ENCODE results near the gene SEBOX. TPM values are rescaled to one million over a fixed set of nuclear protein-coding genes. Genes with fewer than 3 reads are reported as not detected.

Gene SEBOX
- total RNA-seq, 1 experiment from 2014 or later: not detected

DNA sequence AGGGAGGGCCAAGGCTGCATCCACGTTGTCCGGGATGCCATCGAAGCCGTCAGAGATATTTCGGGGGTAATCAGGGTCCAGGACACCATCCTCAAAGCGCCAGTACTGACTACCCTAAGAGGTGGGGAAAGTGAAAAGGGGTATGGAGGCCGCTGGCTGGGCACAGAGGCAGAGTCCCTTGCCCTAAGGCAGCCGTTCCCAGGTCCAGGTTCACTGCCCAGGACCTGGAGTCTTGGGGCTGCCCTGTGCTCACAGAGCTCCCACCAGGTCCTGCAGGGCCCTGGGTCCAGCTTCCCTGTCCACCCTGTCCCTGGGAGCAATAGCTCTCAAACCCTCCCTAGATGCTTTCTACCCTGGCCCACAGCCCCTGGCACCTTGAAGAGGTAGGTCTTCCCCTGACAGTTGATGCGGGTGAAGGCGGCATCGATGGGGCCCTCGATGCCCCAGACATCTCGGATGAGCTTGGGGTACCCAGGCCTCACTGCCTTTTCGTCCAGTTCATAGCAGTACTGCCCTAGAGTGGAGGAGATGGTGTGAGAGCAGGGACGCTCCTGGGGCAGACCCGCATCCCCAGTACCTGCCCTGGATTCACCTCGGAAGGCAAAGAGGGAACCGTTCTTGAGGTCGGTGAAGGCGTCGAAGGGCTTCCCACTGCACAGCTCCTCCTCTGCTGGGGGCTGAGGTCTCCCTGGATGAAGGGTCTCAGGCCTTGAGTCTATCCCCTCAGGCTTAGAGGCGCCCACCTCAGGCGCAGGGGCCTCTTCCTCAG is 4.1 kb upstream of the SEBOX start:
- BruUV-seq (replicated peaks): no TSS peak
- CTCF ChIA-PET: no interaction called here

DNA sequence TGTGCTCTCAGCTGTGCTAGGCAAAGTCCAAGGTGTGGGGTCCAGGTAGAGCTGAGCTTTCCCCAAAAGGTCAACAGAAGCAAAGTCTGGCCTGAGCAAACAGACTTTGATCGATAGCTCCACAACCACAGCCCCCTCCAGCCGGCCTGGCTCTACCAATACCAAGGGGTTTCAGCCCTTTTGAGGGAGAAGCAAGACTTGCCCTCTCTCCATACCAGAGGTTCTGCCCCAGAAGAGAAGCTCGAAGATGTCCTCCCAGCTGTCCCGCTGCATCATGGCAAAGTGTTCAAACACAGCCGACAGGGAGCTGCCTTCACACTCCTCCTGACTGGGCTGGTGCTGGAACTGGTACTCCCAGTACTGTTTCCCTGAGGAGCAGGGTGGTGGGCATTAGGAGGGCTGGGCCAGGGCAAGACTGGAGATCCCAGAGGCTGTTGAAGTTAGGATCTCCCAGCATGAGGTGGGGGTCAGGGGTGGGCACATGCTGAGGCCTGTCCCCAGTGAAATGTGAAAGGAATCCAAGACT is 3.4 kb upstream of the SEBOX start:
- Histone ChIP-seq H3K36me3 (ENCODE audit: low read depth, low read length) (no peaks in the 10 kb centered on the region), H3K79me2 (ENCODE audit: low read length) (no peaks in the 10 kb centered on the region), H2AFZ (ENCODE audit: low read length) (no peak overlapping the region), H3K9me3 (ENCODE audit: low read length) (no peaks in the 10 kb centered on the region), H3K27me3 (ENCODE audit: low read length) (no peaks in the 10 kb centered on the region), H3K4me1 (ENCODE audit: insufficient read depth, low read length) (no peaks in the 10 kb centered on the region), H3K27ac (ENCODE audit: low read length) (no peak overlapping the region), H3K4me3 (ENCODE audit: low read length) (no peak overlapping the region), H4K20me1 (ENCODE audit: low read length) (no peaks in the 10 kb centered on the region), H3K4me2 (ENCODE audit: low read length) (no peak overlapping the region), H3K9ac (ENCODE audit: low read length) (no peak overlapping the region), H3F3A (ENCODE audit: low read length, unreplicated experiment) (no peaks in the 10 kb centered on the region), H3K9me2 (replicated peaks; ENCODE audit: low read length) (no peaks in the 10 kb centered on the region)
- ChIA-PET POLR2A (ENCODE audit: unreplicated experiment) (no interaction called here), CTCF (interaction anchor here (0.6 kb wide), 1 partner anchor 1150 kb away, joined by 4 read pairs; no protein-coding TSS in a partner anchor)
- no peak for ATAC-seq
- TF ChIP-seq EZH2 (IDR thresholded peaks at IDR 0.05; ENCODE audit: low read length, unreplicated experiment): no peak
- TF ChIP-seq EZH2phosphoT487 (IDR thresholded peaks at IDR 0.05; ENCODE audit: borderline replicate concordance, low read length): no peak
- TF ChIP-seq, protein P1, sequence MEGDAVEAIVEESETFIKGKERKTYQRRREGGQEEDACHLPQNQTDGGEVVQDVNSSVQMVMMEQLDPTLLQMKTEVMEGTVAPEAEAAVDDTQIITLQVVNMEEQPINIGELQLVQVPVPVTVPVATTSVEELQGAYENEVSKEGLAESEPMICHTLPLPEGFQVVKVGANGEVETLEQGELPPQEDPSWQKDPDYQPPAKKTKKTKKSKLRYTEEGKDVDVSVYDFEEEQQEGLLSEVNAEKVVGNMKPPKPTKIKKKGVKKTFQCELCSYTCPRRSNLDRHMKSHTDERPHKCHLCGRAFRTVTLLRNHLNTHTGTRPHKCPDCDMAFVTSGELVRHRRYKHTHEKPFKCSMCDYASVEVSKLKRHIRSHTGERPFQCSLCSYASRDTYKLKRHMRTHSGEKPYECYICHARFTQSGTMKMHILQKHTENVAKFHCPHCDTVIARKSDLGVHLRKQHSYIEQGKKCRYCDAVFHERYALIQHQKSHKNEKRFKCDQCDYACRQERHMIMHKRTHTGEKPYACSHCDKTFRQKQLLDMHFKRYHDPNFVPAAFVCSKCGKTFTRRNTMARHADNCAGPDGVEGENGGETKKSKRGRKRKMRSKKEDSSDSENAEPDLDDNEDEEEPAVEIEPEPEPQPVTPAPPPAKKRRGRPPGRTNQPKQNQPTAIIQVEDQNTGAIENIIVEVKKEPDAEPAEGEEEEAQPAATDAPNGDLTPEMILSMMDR (conservative IDR thresholded peaks at IDR 0.05; ENCODE audit: low read depth, low read length): no peak
- no peak for DNase-seq
- intact Hi-C loops (cut with micrococcal nuclease): no loop called here
- no TSS peak for BruUV-seq (replicated peaks)

More for the DNA sequence above, 4.1 kb upstream of the SEBOX start:
- no peaks in the 10 kb centered on the region for H4K20me1 ChIP-seq (ENCODE audit: low read length)
- no peaks in the 10 kb centered on the region for H3K4me1 ChIP-seq (ENCODE audit: insufficient read depth, low read length)
- TF ChIP-seq, protein P1 (conservative IDR thresholded peaks at IDR 0.05; ENCODE audit: low read depth, low read length): no peak
- TF ChIP-seq EZH2phosphoT487 (IDR thresholded peaks at IDR 0.05; ENCODE audit: borderline replicate concordance, low read length) (no peak), EZH2 (IDR thresholded peaks at IDR 0.05; ENCODE audit: low read length, unreplicated experiment) (no peak)
- ATAC-seq: no peak
- no peaks in the 10 kb centered on the region for H3K36me3 ChIP-seq (ENCODE audit: low read depth, low read length)
- no peak overlapping the region for H3K9ac ChIP-seq (ENCODE audit: low read length)
- POLR2A ChIA-PET (ENCODE audit: unreplicated experiment): no interaction called here
- intact Hi-C loops (cut with micrococcal nuclease): no loop called here
- no peak overlapping the region for H3K4me3 ChIP-seq (ENCODE audit: low read length)
- H3F3A ChIP-seq (ENCODE audit: low read length, unreplicated experiment): no peaks in the 10 kb centered on the region
- no peaks in the 10 kb centered on the region for H3K9me3 ChIP-seq (ENCODE audit: low read length)
- no peaks in the 10 kb centered on the region for H3K79me2 ChIP-seq (ENCODE audit: low read length)
- no peaks in the 10 kb centered on the region for H3K27me3 ChIP-seq (ENCODE audit: low read length)
- no peak for DNase-seq
- H3K9me2 ChIP-seq (replicated peaks; ENCODE audit: low read length): no peaks in the 10 kb centered on the region
- no peak overlapping the region for H3K27ac ChIP-seq (ENCODE audit: low read length)
- no peak overlapping the region for H2AFZ ChIP-seq (ENCODE audit: low read length)
- H3K4me2 ChIP-seq (ENCODE audit: low read length): no peak overlapping the region
